ENCODE measurements around the gene KRTAP10-12.
"Not testable (repeated sequence)": the region's sequence is repeated elsewhere in the genome, so short reads cannot be mapped to it uniquely, and the experiment has no call there.

KRTAP10-12 gene

DNA sequence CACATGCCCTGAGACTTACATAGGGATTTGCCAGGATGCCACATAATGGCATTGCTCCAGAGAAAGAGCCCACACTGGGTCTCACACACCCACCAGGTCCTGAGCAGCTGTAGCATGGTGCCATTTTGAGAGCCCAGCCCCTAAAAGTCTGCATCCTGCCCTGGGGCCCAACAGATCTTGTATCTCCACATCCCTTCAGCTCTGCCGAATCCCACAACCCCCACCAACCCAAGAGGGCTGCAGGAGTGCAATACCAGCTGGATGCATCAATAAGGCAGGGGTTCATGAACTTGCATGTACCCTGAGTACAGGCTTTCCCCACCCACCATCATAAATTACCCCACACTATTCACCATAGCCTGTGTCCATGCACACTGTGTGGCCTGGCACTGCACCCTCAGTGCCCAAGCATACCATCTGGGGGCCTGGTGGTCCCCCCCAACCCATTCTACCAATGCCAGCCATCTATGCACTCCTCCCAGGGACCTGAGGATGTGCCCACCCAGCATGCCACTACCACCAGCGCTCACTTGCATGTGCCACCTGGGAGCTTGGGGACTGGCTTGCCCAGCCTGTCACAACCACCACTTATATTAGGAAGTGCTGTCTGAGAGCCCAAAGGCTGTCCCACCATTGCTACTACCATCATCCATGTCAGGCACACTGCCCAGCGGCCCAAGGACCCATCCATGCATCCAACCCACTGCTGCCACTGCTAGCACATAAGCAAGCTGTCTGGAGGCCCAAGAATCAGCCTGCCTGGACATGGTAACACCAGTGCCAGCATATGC, 26.1 kb upstream of the KRTAP10-12 start:
- no peak for DNase-seq

DNA sequence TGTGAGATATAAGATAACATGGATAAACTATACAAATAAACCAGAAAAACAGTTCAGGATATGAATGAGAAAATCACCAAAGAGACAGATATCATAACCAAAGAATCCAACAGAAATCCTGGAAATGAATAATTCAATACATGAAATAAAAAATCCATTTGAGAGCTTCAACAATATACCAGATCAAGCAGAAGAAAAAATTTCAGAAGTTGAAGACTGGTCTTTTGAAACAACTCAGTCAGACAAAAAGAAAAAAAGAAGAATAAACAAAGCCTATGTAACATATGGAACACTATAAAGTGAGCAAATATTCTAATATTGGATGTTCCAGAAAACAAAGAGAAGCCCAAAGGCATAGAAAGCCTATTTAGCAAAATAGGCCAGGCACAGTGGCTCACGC, 25.1 kb upstream of the KRTAP10-12 start:
- DNase-seq, result no peak

DNA sequence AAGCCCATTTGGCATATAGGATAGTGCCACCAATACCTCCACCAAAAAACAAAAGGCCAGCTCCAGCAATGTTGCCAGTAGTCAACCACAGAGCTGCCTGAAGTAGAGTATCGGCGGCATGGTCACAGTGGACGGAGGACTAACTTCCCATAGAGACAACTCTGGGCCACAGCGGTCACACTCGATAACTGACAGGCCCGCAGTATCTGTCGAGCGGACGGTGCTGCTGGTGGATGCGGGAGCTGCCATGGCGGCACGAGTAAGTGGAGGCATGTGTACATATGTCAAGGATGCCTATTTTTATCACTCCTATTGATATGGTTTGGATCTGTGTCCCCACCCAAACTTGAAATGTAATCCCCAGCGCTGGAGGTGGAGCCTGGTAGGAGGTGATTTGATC, 19.1 kb upstream of the KRTAP10-12 start:
- DNase-seq, result no peak

GRCh38 chr21:44681152-44681551, 15.8 kb upstream of the KRTAP10-12 start:
- DNase-seq, result no peak

DNA sequence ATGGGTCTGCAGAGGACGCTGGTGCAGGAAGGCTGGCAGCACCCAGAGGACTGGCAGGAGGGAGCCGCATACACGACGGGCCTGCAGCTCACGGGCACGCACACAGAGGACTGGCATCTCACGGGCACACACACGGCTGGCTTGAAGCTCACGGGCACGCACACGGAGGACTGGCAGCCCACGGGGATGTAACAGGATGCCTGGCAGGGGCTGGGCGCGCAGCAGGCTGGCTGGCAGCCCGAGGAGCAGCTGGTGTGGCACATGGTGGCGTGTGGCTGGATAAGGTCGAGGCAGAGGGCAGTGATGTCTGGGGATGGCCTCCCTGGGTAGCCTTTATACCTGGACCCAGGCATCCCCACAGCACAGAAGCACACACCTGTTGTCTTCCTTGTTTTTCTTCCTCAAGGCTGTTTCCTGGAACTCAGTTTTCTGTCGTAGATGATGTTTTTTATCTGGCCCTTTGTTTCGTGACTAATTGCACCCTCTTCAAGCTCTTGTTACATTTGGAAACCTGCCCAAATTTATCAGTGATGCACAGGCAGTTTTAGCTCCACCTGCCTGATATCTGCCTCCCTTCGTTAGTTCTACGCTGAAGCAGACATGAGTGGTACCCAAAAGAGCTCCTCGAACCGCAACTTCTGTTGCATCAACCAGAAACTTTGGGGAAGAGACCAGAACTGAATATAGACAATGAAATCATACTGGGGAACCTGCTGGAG, 15.0 kb upstream of the KRTAP10-12 start, which contains the start of gene KRTAP12-1:
Gene KRTAP12-1, minus strand, starts transcription at position 303 of the 719 bp plus-strand sequence. Its CDS starts 40 bp downstream, at position 263.
- DNase-seq, result no peak

DNA sequence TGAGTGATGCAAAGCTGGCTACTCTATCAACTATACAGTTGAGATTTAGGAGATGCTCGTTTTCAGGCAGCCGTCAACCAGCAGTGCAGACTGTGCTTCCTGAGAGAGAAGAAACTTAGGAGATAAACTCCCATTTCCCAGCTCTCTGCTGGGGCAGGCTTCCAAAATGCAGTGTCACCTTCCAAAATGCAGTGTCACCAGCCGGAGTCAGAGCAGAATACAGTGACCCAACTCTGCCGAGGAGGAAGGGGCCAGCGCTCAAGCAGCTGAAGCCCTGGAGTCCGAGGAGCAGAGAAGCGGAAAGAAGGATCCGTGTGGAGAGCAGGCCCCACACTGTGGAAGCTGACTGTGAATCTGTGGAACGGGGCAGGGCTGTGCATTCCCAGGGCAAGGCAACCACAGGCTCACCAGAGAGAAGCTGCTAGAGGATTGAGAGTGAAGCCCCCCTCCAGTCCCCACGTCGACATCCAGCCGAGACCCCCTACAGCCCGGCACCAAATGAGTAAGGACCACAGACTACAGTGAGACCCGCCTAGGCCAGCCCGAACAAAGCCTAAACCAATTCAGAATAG, 14.3 kb upstream of the KRTAP10-12 start:
- DNase-seq, result no peak

GRCh38 chr21:44684077-44684476, 12.9 kb upstream of the KRTAP10-12 start:
- DNase-seq, result no peak

GRCh38 chr21:44684483-44684882, 12.5 kb upstream of the KRTAP10-12 start:
- no peak for DNase-seq

GRCh38 chr21:44685050-44685449, 11.9 kb upstream of the KRTAP10-12 start:
- not testable (repeated sequence) for DNase-seq

- no peak for DNase-seq
These were observed 10.8 kb upstream of the KRTAP10-12 start for GRCh38 chr21:44686000-44686781.

DNA sequence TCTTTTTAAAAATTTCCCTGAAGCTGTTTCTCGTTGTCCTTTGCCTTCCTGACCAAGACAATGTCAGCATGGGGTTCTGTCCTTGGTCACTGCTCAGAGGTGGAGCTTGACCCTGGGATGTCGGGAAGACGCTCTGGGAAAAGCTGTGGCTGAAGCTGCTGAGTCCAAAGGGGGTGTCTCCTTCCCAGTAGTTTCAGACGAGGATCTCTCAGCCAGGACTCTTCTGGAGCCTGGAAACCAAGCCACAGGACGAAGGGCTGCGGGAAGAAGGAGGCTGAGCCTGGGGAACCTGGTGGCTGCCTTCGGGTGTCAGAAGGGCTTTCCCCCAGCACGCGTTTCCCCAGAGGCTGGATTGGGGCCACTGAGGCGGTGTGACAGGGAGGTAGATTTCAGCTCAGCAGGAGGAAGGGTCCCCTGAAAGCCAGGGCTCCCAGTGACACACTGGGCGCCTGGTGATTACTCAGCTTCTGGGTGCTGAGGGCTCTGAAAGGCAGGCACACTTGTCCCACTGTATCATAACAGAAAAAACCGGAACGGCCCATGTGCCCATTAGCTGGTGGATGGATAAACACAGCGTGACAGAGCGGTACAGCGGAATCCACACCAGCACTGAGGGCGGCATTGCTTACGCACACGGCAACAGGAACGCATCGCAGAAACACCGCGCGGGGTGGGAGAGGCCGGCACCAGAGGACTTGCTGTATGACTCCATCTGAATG, 10.0 kb upstream of the KRTAP10-12 start:
- no peak for DNase-seq

DNA sequence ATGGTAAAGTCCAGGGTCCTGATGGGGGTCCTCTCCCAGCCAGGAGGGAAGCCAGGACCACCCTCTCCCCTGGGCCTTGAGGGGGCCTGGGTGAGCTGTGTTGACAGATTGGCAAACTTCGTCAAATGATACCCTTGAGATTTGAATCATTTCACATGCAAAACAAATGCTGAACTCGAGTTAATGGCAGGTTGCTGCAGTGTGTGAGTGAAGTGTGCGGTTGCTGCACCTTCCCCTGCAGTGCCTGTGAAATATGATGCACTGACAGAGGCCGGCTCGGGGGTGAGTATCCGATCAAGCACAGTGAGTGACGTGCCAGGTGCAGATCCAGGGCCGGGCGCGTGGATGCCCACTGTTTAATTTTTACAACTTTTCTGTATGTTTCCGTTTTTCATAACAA, 9.3 kb upstream of the KRTAP10-12 start:
- DNase-seq, result no peak

DNA sequence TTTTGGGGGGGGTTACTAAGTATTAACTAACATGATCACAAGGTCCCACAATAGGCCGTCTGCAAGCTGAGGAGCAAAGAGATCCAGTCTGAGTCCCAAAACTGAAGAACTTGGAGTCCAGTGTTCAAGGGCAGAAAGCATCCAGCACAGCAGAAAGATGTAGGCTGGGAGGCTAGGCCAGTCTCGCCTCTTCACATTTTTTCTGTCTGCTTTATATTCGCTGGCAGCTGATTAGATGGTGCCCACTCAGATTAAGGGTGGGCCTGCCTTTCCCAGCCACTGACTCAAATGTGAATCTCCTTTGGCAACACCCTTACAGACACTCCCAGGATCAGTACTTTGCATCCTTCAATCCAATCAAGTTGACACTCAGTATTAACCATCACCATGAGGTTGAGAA, 7.2 kb upstream of the KRTAP10-12 start:
- DNase-seq, result not testable (repeated sequence)

DNA sequence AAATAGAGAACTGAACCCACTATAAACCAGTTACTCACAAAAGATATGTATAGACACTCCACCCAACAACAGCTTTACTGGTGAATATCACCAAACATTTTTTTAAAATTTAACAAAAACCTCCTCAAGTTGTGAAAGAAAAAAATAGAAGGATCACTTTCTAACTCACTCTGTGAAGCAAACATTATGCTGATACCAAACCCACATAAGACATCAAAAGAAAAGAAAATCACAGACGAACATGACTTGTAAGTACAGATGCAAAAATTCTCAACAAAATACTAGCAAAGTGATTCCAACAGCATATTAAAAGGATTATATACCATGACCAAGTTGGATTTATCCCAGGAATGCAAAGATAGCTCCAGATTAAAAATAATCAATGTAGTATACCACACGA, 5.3 kb upstream of the KRTAP10-12 start:
- DNase-seq, result no peak

- no peak for DNase-seq
These were observed 4.0 kb upstream of the KRTAP10-12 start for GRCh38 chr21:44692798-44693512.

GRCh38 chr21:44694776-44695175, 2.2 kb upstream of the KRTAP10-12 start:
- DNase-seq, result no peak

DNA sequence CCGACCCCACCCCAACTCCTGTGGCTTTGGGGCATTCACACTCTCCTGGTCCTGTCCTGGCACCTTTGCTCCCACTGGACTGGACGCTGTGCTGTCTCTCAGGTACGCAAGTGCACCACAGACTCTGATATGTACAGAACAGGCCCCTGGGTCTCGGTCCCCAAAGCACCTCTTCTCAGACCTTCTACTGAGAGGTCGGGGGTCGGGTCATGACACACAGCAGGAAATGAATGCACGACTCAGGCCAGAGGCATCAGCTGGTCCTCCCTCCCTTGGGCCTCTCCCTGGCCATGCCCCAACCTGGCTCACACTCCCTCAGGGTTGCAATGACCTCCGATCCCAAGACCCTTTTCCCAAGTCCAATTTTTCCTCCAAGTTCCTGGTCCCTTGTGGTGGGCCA, 1.8 kb upstream of the KRTAP10-12 start:
- no peak for DNase-seq

DNA sequence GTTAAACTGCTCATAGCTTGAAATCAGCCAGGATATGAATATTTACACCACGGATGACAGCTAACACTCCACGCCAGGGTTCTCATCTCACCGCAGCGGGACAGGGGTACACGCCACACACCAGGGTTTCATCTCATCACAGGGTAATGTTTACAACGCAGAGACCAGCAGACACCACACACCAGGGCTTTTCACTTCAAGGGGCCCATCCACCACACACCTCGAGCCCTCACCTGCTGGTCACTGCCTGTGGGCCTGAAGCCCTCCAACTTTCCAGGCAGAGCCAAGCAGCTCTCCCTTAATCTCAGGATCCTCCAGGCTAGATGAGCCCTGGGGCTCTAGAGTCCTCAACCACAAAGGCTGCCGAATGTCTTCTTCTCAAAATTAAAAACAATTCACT, 1.3 kb upstream of the KRTAP10-12 start:
- no peak for DNase-seq

GRCh38 chr21:44696572-44696971, 400 bp upstream of the KRTAP10-12 start:
- no peak for DNase-seq

DNA sequence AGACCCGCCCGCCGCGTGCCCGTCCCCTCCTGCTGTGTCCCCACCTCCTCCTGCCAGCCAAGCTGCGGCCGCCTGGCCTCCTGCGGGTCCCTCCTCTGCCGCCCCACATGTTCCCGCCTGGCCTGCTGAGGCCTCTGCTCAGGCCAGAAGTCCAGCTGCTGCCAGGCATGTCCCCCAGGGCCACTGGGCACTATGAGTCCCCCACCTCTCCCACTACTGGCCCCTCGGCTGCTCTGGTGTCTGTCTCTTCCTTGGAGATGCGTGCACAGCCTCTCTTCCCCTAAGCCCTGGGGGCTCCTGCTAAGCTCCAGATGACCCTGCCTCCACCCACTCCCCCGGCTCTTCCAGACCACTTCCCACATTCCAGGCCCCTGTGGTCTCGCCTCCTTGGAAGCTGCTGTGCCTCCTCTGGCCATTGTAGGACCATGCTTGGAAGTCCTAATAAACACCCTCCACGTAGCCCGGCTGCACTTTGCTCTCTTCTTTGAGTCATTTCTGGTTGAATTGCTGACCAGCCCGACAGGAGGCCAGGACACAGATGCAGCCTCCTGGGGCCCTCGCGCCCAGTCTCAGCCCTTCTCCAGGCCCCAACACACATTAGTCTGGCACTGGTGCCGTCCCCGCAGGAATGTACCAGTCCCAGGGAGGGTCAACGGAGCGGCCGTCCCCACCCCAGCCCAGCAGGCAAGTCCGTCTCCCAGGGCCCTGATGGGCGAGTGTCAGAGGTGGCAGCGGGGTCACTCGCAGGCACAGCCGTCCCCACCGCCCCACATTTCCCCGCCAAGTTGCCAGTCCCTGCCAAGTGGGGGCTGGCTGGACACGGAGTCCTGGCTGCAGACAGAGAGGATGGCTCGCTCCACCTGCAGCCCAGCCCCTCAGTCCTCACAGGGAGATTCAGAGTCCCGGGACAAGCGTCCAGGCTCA, 1.1 kb downstream of the KRTAP10-12 start:
- no peak for DNase-seq

All from activated gamma-delta T cell treated with Interleukin-2 at 50 U/mL for 16 hours (primary cell).